ENCODE results near the gene POU5F1.

POU5F1 gene

DNA sequence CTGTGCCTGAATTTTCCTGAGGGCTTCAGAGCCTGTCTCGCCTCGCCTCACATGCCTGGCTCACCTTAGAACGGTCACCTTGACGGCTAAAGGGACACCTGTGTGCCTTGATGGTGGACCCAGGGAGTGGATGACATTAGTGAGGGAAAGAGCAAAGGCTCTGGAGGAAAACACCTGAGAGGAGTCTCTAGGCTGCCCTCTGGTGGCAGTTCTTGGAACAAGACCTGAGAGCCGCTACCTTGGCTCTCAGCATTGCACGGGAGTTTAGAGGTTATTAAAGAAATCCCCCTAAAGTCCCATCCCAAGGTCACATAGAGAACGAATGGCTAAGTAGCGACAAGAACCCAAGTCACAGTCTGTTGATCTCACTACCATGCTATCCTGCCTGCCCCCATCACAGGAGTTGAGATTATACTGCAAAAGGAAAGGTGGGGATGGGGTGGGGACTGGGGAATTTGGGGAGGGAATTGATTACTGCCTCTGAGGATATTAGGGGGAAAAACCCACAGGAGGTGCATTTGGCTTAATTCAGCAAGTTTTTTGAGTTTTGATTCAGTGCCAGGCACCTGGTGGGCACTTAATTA lies 42.3 kb downstream of the POU5F1 start:
- no peak overlapping the region for H3K4me3 ChIP-seq (ENCODE audit: low read depth, low read length)
- DNase-seq (ENCODE audit: low read depth, low spot score): peak; percentile 35
- in situ Hi-C loops (cut with HindIII; ENCODE audit: low sequenced_read_pairs): no loop called here
- TF ChIP-seq, protein P1, sequence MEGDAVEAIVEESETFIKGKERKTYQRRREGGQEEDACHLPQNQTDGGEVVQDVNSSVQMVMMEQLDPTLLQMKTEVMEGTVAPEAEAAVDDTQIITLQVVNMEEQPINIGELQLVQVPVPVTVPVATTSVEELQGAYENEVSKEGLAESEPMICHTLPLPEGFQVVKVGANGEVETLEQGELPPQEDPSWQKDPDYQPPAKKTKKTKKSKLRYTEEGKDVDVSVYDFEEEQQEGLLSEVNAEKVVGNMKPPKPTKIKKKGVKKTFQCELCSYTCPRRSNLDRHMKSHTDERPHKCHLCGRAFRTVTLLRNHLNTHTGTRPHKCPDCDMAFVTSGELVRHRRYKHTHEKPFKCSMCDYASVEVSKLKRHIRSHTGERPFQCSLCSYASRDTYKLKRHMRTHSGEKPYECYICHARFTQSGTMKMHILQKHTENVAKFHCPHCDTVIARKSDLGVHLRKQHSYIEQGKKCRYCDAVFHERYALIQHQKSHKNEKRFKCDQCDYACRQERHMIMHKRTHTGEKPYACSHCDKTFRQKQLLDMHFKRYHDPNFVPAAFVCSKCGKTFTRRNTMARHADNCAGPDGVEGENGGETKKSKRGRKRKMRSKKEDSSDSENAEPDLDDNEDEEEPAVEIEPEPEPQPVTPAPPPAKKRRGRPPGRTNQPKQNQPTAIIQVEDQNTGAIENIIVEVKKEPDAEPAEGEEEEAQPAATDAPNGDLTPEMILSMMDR (IDR thresholded peaks at IDR 0.05; ENCODE audit: low read depth, low read length): peak; percentile 92

- DNase-seq (ENCODE audit: low read depth, low spot score): no peak
- H3K4me3 ChIP-seq (ENCODE audit: low read depth, low read length): no peak overlapping the region
- in situ Hi-C loops (cut with HindIII; ENCODE audit: low sequenced_read_pairs): no loop called here
- TF ChIP-seq, protein P1 (IDR thresholded peaks at IDR 0.05; ENCODE audit: low read depth, low read length): no peak
Measured at GRCh38 chr6:31126396-31127175, 43.9 kb downstream of the POU5F1 start.

- TF ChIP-seq, protein P1 (IDR thresholded peaks at IDR 0.05; ENCODE audit: low read depth, low read length): no peak
- peak; percentile 8 for DNase-seq (ENCODE audit: low read depth, low spot score)
- H3K4me3 ChIP-seq (ENCODE audit: low read depth, low read length): no peak overlapping the region
- in situ Hi-C loops (cut with HindIII; ENCODE audit: low sequenced_read_pairs): no loop called here
Measured at GRCh38 chr6:31125586-31126363, 44.7 kb downstream of the POU5F1 start.

DNA sequence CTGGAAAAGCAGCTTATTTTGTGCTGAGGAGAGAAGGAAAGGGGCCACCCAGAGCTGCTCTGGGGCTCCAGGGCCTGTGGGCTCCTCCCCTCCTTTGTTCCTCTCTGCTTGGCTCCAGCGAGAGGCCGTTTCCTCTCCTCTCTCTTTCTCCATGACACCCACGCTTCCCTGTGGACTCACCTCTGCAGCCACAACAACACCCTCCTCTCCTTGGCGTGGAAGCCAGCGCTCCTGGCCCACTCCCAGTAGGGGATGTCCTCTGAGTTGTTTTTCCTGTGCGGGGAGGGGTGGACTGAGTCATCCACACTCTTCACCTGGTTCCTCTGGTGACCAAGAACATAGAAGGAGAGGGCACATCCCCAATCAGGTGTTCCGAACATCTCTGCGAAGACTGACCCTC lies 45.3 kb downstream of the POU5F1 start:
- peak; percentile 38 for DNase-seq (ENCODE audit: low read depth, low spot score)
- in situ Hi-C loops (cut with HindIII; ENCODE audit: low sequenced_read_pairs): no loop called here
- TF ChIP-seq, protein P1 (IDR thresholded peaks at IDR 0.05; ENCODE audit: low read depth, low read length): no peak
- H3K4me3 ChIP-seq (ENCODE audit: low read depth, low read length): no peak overlapping the region

GRCh38 chr6:31122791-31123706 lies 47.4 kb downstream of the POU5F1 start:
- TF ChIP-seq, protein P1 (IDR thresholded peaks at IDR 0.05; ENCODE audit: low read depth, low read length): no peak
- DNase-seq (ENCODE audit: low read depth, low spot score): peak; percentile 71
- in situ Hi-C loops (cut with HindIII; ENCODE audit: low sequenced_read_pairs): no loop called here
- no peak overlapping the region for H3K4me3 ChIP-seq (ENCODE audit: low read depth, low read length)

Measured in astrocyte of the spinal cord (primary cell).